K562 (cell line): ENCODE results near the gene GDAP1L1. TPM values are rescaled to one million over a fixed set of nuclear protein-coding genes. Genes with fewer than 3 reads are reported as not detected.

ENCODE experiments used
- ATAC-seq: fragments of 200-7000 bp; cut with Tn5 transposase; 3 replicates; pipeline ENCODE4 v1.9.1; 2020; ENCODE audit warnings: moderate library complexity
- BruUV-seq: library from RNA; stranded (reverse); fragments of 400-500 nt; replicated peaks from 2 replicates; lab custom pipeline; 2021; lab: Mats Ljungman, UMichigan
- CTCF ChIA-PET: fragments of 300-600 bp; formaldehyde crosslinking; extraction: SDS; loops from one replicate; lab custom pipeline; 2021; ENCODE audit warnings: low intra/inter-chr PET ratio; lab: Yijun Ruan, JAX
- POLR2A ChIA-PET: fragments of 300-600, 350-650 bp; sonication (Branson Sonifier 250); formaldehyde crosslinking; extraction: SDS; loops from one replicate; lab custom pipeline; 2021; ENCODE audit warnings: antibody characterized with exemption, inconsistent platforms; lab: Yijun Ruan, JAX
- DNase-seq, 4 experiments: peaks; one replicate each; pipeline versions ENCODE4 v3.0.0 to v3.0.0-alpha.2; 2011 to 2018; ENCODE audit warnings: low spot score in 3 of 4, mixed read lengths in 3 of 4; ENCODE audit errors: extremely low read depth in 1 of 4
- FAIRE-seq: peaks from 2 replicates; lab custom pipeline; 2011; peaks lifted over from hg19 to GRCh38; lab: Jason Lieb, UNC
- H2AFZ ChIP-seq: 2 replicates; pipeline ENCODE4 v1.6.0; 2011; ENCODE audit warnings: low read depth, low read length, control low read depth, inconsistent platforms
- H3K27ac ChIP-seq: fragments of 200-600 bp; 3 replicates; pipeline ENCODE4 v1.8.0; 2011; ENCODE audit warnings: low read depth, mild to moderate bottlenecking, control low read depth, inconsistent platforms, low read length, moderate library complexity, mixed read lengths; ENCODE audit errors: extremely low read depth
- H3K27me3 ChIP-seq, 2 experiments: fragments of 300-600 bp in 1 of 2; 2 replicates in 1 of 2; 3 replicates in 1 of 2; pipeline versions ENCODE4 v1.6.0 to v1.8.0; 2011; ENCODE audit warnings: inconsistent platforms in 2 of 2, low read length in 2 of 2, mild to moderate bottlenecking in 1 of 2, mixed read lengths in 1 of 2, moderate library complexity in 1 of 2; ENCODE audit not compliant: control insufficient read depth in 2 of 2, insufficient read depth in 2 of 2
- H3K36me3 ChIP-seq: fragments of 300-600 bp; 3 replicates; pipeline ENCODE4 v1.8.0; 2011; ENCODE audit warnings: mild to moderate bottlenecking, low read length, inconsistent platforms; ENCODE audit not compliant: control insufficient read depth, insufficient read depth
- H3K4me1 ChIP-seq, 2 experiments: fragments of 200-600 bp in 1 of 2; replicated peaks in 1 of 2; 2 replicates in 1 of 2; 3 replicates in 1 of 2; pipeline versions ENCODE4 v1.5.1 to v1.8.0; 2011; ENCODE audit warnings: inconsistent platforms in 2 of 2, low read length in 2 of 2, mild to moderate bottlenecking in 1 of 2, mixed read lengths in 1 of 2, moderate library complexity in 1 of 2; ENCODE audit not compliant: control insufficient read depth in 2 of 2, insufficient read depth in 2 of 2
- H3K4me2 ChIP-seq: 2 replicates; pipeline ENCODE4 v1.6.1; 2011; ENCODE audit warnings: low read length, control low read depth, inconsistent platforms, mixed read lengths; ENCODE audit not compliant: insufficient read depth
- H3K4me3 ChIP-seq: fragments of 200-600 bp; sonication (generic), shearing (Covaris generic); 2 replicates; pipeline ENCODE4 v1.5.1; 2016; ENCODE audit warnings: control low read depth, inconsistent platforms
- H3K79me2 ChIP-seq: fragments of 200-600 bp; 3 replicates; pipeline ENCODE4 v1.8.0; 2011; ENCODE audit warnings: low read length, inconsistent platforms; ENCODE audit not compliant: control insufficient read depth, insufficient read depth
- H3K9ac ChIP-seq, 2 experiments: 2 replicates each; pipeline versions ENCODE4 v1.6.0 to v1.6.1; 2011; ENCODE audit warnings: low read depth in 2 of 2, low read length in 2 of 2, control low read depth in 1 of 2, inconsistent platforms in 1 of 2, mild to moderate bottlenecking in 1 of 2, mixed read lengths in 1 of 2; ENCODE audit not compliant: insufficient read depth in 1 of 2
- H3K9me1 ChIP-seq: one replicate; pipeline ENCODE4 v1.6.0; 2011; ENCODE audit warnings: inconsistent platforms, mild to moderate bottlenecking, low read length, moderate library complexity; ENCODE audit not compliant: control insufficient read depth, insufficient read depth
- H3K9me3 ChIP-seq: replicated peaks from 2 replicates; pipeline ENCODE4 v1.5.1; 2011; ENCODE audit warnings: low read depth, low read length, inconsistent platforms; ENCODE audit not compliant: control insufficient read depth, insufficient read depth
- H4K20me1 ChIP-seq: replicated peaks from 2 replicates; pipeline ENCODE4 v1.6.1; 2011; ENCODE audit warnings: low read length, inconsistent platforms, mixed read lengths; ENCODE audit not compliant: control insufficient read depth, insufficient read depth
- BHLHE40 ChIP-seq: IDR thresholded peaks from 2 replicates; pipeline ENCODE4 v1.6.1; 2011; ENCODE audit warnings: low read length, improper control_type of control experiment
- EP300 ChIP-seq: IDR thresholded peaks from 2 replicates; pipeline ENCODE4 v1.6.1; 2012; ENCODE audit warnings: low read length, improper control_type of control experiment
- HDAC8 ChIP-seq: fragments of 450-650 bp; IDR thresholded peaks from 2 replicates; pipeline ENCODE4 v1.6.1; 2016; ENCODE audit warnings: mild to moderate bottlenecking, missing genetic modification characterization, moderate library complexity, missing compliant biosample characterization
- KAT2B ChIP-seq: IDR thresholded peaks from one replicate; pipeline ENCODE4 v1.6.1; 2012; ENCODE audit warnings: low read depth, mild to moderate bottlenecking, control low read depth, inconsistent platforms, low read length, moderate library complexity
- NFIC ChIP-seq: fragments of 450-650 bp; IDR thresholded peaks from 2 replicates; pipeline ENCODE4 v1.6.1; 2017; ENCODE audit warnings: mild to moderate bottlenecking, inconsistent platforms
- NR2C1 ChIP-seq, 2 experiments: fragments of 450-650 bp; IDR thresholded peaks; 2 replicates each; pipeline ENCODE4 v1.6.1; 2017; ENCODE audit warnings: mild to moderate bottlenecking in 2 of 2, antibody characterized with exemption in 1 of 2, inconsistent platforms in 1 of 2, missing compliant biosample characterization in 1 of 2, missing genetic modification characterization in 1 of 2
- WGBS: fragments of 100-300 bp; shearing (Covaris generic); methylation state at CpG from one replicate; pipeline ENCODE4 v1.1.6; 2016; ENCODE audit warnings: low coverage, mixed read lengths; ENCODE audit not compliant: insufficient coverage; ENCODE audit errors: missing lambda C conversion rate; 5-methylcytosine and 5-hydroxymethylcytosine counted together
- in situ Hi-C: fragments of 300-500 bp; cut with MboI; formaldehyde crosslinking; loops from 4 replicates; pipeline ENCODE4 v1.15.0; 2018; ENCODE audit warnings: inconsistent platforms, mixed read lengths
- intact Hi-C: fragments of 100-400 bp; cut with micrococcal nuclease; formaldehyde crosslinking; loops from 2 replicates; pipeline ENCODE4 v1.14.2; 2022
- polyA plus RNA-seq, 8 experiments: library from polyadenylated mRNA; depleted of rRNA in 4 of 8; stranded (reverse) in 5 of 8; unstranded in 3 of 8; fragments of >200 nt; fragmentation: Nextera tagmentation in 2 of 8; fragmentation: Illumina TruSeq in 1 of 8; extraction: Ambion mirVana in 2 of 8; extraction: Trizol in 1 of 8; gene quantifications; 2 replicates each; pipeline versions ENCODE4 v1.2.1 to v1.2.3, GENCODE V29; 2011 to 2014; ENCODE audit warnings: inconsistent platforms in 1 of 8, missing spikeins in 1 of 8
- total RNA-seq, 7 experiments: library from RNA; depleted of rRNA in 6 of 7; stranded (reverse); fragments of >200 nt in 6 of 7; fragmentation: Illumina TruSeq in 2 of 7; extraction: Trizol in 2 of 7; gene quantifications; 2 replicates each; pipeline versions ENCODE4 v1.2.1 to v1.2.3, GENCODE V29; 2011 to 2021; ENCODE audit warnings: low replicate concordance in 1 of 7
- TF ChIP-seq, protein P1 (sequence below), 3 experiments: IDR thresholded peaks in 2 of 3; conservative IDR thresholded peaks in 1 of 3; 2 replicates each; pipeline ENCODE4 v1.5.1; 2011 to 2012; ENCODE audit warnings: low read length in 3 of 3, mild to moderate bottlenecking in 3 of 3, control low read depth in 2 of 3, improper control_type of control experiment in 1 of 3, inconsistent platforms in 1 of 3, low read depth in 1 of 3, mixed read lengths in 1 of 3, moderate library complexity in 1 of 3; ENCODE audit not compliant: insufficient read depth in 2 of 3

Gene GDAP1L1
- total and polyA plus RNA-seq, 9 of the 15 experiments (the other 6 are each of a cell fraction or from before 2014, with no cell fraction given): 0.06 to 0.40 (median 0.19) TPM; not detected in 5

DNA sequence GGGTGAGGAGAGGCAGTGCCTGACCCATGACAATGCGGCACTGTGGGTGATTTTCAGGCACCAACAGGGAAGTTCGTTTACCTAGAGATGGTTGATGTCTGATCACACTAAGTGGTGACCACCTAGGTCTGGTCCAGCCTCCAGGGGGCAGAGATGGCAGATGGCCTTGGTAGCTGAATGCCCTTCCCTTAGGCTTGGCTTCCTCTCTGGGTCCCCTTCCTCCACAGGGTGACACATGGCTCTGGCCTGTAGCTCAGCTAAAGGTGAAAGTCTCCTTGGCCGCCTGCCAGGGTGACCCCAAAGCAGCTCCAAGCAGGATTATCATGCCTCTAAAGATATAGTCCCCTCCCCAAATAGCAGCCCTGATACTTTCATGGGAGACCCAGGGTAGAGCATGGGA is 6.4 kb downstream of the GDAP1L1 start:
- 14% methylated on average over 3 of the region's 3 CpGs for WGBS
- H2AFZ ChIP-seq: no peak overlapping the region
- H3K4me1 ChIP-seq: no peaks in the 10 kb centered on the region; a peak in 1 of 5 replicates
- H4K20me1 ChIP-seq: peaks cover 9% of the 10 kb centered on the region
- CTCF ChIA-PET: no interaction called here
- no peaks in the 10 kb centered on the region for H3K36me3 ChIP-seq
- no peaks in the 10 kb centered on the region for H3K9me1 ChIP-seq
- ATAC-seq (no peak), DNase-seq (no peak), FAIRE-seq (no peak)
- in situ Hi-C loops (no loop called here), intact Hi-C loops (no loop called here)
- H3K79me2 ChIP-seq: no peaks in the 10 kb centered on the region
- POLR2A ChIA-PET: interaction anchor here (2.1 kb wide), 1 partner anchor 11 kb away, joined by 5 read pairs; no protein-coding TSS in a partner anchor
- no TSS peak for BruUV-seq
- no peak overlapping the region for H3K9ac ChIP-seq
- H3K4me3 ChIP-seq: no peak overlapping the region
- no peak overlapping the region for H3K4me2 ChIP-seq
- no peaks in the 10 kb centered on the region for H3K9me3 ChIP-seq
- no peak overlapping the region for H3K27ac ChIP-seq
- TF ChIP-seq NFIC: peak; percentile 37
- TF ChIP-seq KAT2B: no peak
- no peak for TF ChIP-seq HDAC8 (tag)
- TF ChIP-seq, protein P1, sequence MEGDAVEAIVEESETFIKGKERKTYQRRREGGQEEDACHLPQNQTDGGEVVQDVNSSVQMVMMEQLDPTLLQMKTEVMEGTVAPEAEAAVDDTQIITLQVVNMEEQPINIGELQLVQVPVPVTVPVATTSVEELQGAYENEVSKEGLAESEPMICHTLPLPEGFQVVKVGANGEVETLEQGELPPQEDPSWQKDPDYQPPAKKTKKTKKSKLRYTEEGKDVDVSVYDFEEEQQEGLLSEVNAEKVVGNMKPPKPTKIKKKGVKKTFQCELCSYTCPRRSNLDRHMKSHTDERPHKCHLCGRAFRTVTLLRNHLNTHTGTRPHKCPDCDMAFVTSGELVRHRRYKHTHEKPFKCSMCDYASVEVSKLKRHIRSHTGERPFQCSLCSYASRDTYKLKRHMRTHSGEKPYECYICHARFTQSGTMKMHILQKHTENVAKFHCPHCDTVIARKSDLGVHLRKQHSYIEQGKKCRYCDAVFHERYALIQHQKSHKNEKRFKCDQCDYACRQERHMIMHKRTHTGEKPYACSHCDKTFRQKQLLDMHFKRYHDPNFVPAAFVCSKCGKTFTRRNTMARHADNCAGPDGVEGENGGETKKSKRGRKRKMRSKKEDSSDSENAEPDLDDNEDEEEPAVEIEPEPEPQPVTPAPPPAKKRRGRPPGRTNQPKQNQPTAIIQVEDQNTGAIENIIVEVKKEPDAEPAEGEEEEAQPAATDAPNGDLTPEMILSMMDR (IDR thresholded peaks at IDR 0.05 in 2 of 3, conservative IDR thresholded peaks at IDR 0.05 in 1 of 3; ENCODE audit: insufficient read depth in 2 of 3, low read depth in 1 of 3, low read length in 3 of 3): 0 out of 6 replicates have a peak, but pooled peaks have one; percentile 11 to 29 (median 13)
- no peak for TF ChIP-seq BHLHE40
- no peak for TF ChIP-seq EP300
- no peak for TF ChIP-seq NR2C1 (IDR thresholded peaks at IDR 0.05)
- TF ChIP-seq NR2C1 (tag; IDR thresholded peaks at IDR 0.05): no peak
- peaks cover 0 to 5% of the 10 kb centered on the region in 2 experiments; a peak in 1 of 5 replicates for H3K27me3 ChIP-seq
